ENCODE results near the gene PUS7L.
"Not testable (repeated sequence)": the region's sequence is repeated elsewhere in the genome, so short reads cannot be mapped to it uniquely, and the experiment has no call there.

PUS7L gene

GRCh38 chr12:43749016-43749415 lies 9.6 kb downstream of the PUS7L start:
- DNase-seq (ENCODE audit: low read depth in 2 of 2) = no peak

- DNase-seq (ENCODE audit: low read depth in 2 of 2) = no peak
Measured at GRCh38 chr12:43744826-43745225, 13.8 kb downstream of the PUS7L start.

GRCh38 chr12:43742106-43742505 lies 16.5 kb downstream of the PUS7L start:
- DNase-seq (ENCODE audit: low read depth in 2 of 2) = no peak

GRCh38 chr12:43740511-43741100 lies 18.0 kb downstream of the PUS7L start:
- no peak for DNase-seq (ENCODE audit: low read depth in 2 of 2)

- DNase-seq (ENCODE audit: low read depth in 2 of 2) = no peak
Measured at GRCh38 chr12:43737646-43738045, 20.9 kb downstream of the PUS7L start.

- DNase-seq (ENCODE audit: low read depth in 2 of 2) = no peak
Measured at GRCh38 chr12:43736927-43737440, 21.6 kb downstream of the PUS7L start.

- DNase-seq (ENCODE audit: low read depth in 2 of 2) = no peak
Measured at GRCh38 chr12:43733687-43734086, 24.9 kb downstream of the PUS7L start.

- DNase-seq (ENCODE audit: low read depth in 2 of 2) = no peak
Measured at GRCh38 chr12:43730283-43730682, 28.3 kb downstream of the PUS7L start.

GRCh38 chr12:43728698-43729097 lies 29.9 kb downstream of the PUS7L start:
- DNase-seq (ENCODE audit: low read depth in 2 of 2) = no peak

- no peak for DNase-seq (ENCODE audit: low read depth in 2 of 2)
Measured at GRCh38 chr12:43728117-43728516, 30.5 kb downstream of the PUS7L start.

GRCh38 chr12:43723134-43723533 lies 35.5 kb downstream of the PUS7L start:
- DNase-seq (ENCODE audit: low read depth in 2 of 2) = no peak

GRCh38 chr12:43722621-43723020 lies 36.0 kb downstream of the PUS7L start:
- DNase-seq (ENCODE audit: low read depth in 2 of 2) = no peak

GRCh38 chr12:43711348-43711747 lies 47.2 kb downstream of the PUS7L start:
- DNase-seq (ENCODE audit: low read depth in 2 of 2) = no peak

GRCh38 chr12:43703772-43704171 lies 54.8 kb downstream of the PUS7L start:
- DNase-seq (ENCODE audit: low read depth in 2 of 2) = not testable (repeated sequence)

GRCh38 chr12:43701194-43701593 lies 57.4 kb downstream of the PUS7L start:
- not testable (repeated sequence) for DNase-seq (ENCODE audit: low read depth in 2 of 2)

- no peak for DNase-seq (ENCODE audit: low read depth in 2 of 2)
Measured at GRCh38 chr12:43696154-43696553, 62.4 kb downstream of the PUS7L start.

GRCh38 chr12:43694879-43695278 lies 63.7 kb downstream of the PUS7L start:
- DNase-seq (ENCODE audit: low read depth in 2 of 2) = no peak

GRCh38 chr12:43692064-43692463 lies 66.5 kb downstream of the PUS7L start:
- DNase-seq (ENCODE audit: low read depth in 2 of 2) = no peak

GRCh38 chr12:43685491-43685890 lies 73.1 kb downstream of the PUS7L start:
- DNase-seq (ENCODE audit: low read depth in 2 of 2) = not testable (repeated sequence)

- DNase-seq (ENCODE audit: low read depth in 2 of 2) = peak in 1 of 2 donors; percentile 1
Measured at GRCh38 chr12:43676183-43676813, 82.3 kb downstream of the PUS7L start.

- no peak for DNase-seq (ENCODE audit: low read depth in 2 of 2)
Measured at GRCh38 chr12:43675048-43675904, 83.3 kb downstream of the PUS7L start.

GRCh38 chr12:43669373-43669772 lies 89.2 kb downstream of the PUS7L start:
- no peak for DNase-seq (ENCODE audit: low read depth in 2 of 2)
